Left cardiac atrium (tissue), 4 donors: ENCODE measurements around the gene PDE6A. TPM values are rescaled to one million over a fixed set of nuclear protein-coding genes. Genes with fewer than 3 reads are reported as not detected.
A peak's percentile ranks its signal among the peaks of the same experiment; 100 is the strongest.

ENCODE experiments used
- ATAC-seq, 2 donors: fragments of 200-7000 bp; cut with Tn5 transposase; one replicate each; pipeline ENCODE4 v1.9.1; 2020; ENCODE audit warnings: mild to moderate bottlenecking in 2 of 2, moderate library complexity in 2 of 2
- DNase-seq: peaks from one replicate; pipeline ENCODE4 v3.0.0-alpha.2; 2020
- intact Hi-C, 2 donors: fragments of 100-400 bp; cut with DNase I; formaldehyde crosslinking; loops; one replicate each; pipeline versions ENCODE4 v1.14.1 to v1.15.1; 2022 to 2023
- total RNA-seq, 2 donors: library from RNA; stranded (reverse); fragmentation: NEBNext Ultra II Directional; extraction: Animal tissue kit (Norgen Biotek cat#: 25700); gene quantifications; one replicate each; pipeline ENCODE4 v1.2.1, GENCODE V29; 2021
- donor health status: DM: no; HTN: yes; CAD: no.
- donor health status: DM: no; HTN: yes; CAD: no; lungs with severe emphysema.
- donor health status: DM: yes; HTN: yes; CAD: no.
- donor health status: Dilated cardiomyopathy.

Gene PDE6A
- total RNA-seq, 2 donors from 2014 or later = 0.16 TPM; not detected in 1

DNA sequence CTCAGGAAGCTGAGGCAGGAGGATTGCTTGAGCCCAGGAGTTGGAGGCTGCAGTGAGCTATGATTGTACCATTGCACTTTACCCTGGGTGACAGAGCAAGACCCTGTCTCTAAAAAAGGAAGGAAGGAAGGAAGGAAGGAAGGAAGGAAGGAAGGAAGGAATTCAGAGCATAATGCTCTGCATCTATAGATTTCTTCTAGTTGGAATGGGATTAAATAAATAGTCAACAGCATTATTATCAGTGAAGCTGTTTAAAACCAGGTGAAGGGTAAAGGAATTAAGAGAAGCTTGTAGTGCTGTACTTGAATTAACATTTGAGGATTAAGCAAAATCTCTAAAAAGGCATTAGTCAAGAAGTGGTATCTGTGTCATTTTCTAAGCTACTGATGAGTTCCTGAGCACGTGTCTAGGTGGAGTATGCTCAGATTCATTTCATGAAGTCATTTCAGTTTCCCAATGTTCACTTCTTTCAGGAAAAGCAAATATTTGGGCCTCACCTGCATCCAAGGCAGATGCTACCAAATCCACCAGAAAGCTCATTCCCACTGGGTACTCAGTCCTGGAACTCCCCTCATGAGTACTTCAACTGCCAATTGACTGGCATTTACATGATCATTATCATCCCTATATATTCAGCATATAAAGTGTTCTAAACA is 8.4 kb downstream of the PDE6A start:
- DNase-seq = no peak
- ATAC-seq = no peak
- intact Hi-C loops = no loop called here

DNA sequence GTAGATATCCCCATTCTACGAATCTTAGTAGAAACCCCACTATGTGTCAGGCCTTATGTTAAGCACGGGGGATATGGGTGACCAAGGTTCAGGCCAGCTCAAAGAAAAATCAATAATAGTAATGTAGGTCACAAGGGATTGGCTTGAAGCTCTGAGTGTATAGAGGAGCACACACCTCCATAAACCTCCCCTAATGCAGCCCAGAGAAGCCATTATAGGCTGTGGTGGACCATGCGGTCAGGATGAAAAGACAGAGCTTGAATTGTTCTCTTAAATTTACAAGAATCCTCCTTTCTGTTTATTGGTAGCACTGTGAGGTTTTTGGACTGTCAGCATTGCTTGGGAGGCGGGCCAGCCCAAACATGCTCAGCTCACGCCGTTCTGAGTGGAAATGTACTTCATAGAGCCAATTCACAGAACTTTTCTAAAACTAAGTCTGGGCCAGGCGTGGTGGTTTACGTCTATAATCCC is 9.1 kb downstream of the PDE6A start:
- ATAC-seq (no peak), DNase-seq (peak; percentile 28)
- intact Hi-C loops = no loop called here

DNA sequence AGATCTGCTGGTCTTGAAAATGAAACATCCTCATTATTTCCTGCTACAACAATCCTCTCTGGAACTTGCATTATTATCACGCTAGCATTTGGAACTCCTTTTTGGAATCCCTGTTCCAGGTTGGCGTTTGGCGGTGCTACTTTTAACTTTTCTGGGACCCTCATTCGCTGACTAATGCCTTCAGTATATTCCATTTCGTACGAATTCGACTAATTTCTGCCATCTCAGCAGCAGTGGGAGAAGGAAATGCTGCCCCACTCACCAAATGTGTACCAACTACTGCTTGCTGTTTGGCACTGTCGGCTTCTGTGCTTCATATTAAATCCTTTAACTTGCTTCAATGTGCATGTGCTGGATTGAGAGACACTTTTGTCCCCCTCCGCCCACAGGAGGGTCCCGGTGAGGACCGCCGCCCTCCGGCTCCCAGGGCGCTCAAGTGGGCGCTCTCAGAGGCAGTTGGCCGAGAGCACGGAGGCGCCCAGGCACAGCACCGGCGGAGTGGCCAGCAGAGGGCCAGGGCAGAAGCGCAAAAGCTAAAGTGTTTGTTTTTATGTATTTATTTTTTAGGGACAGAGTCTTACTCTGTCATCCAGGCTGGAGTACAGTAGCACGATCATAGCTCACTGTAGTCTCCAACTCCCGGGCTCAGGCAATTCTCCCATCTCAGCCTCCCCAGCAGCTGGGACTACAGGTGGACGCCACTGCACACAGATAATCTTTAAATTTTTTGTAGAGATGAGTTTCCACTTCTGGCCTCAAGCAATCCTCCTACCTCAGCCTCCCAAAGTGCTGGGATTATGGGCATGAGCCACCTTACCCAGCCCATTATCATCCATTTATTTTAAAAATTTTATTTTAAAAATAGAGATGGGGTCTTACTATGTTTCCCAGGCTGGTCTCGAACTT is 11.9 kb downstream of the PDE6A start:
- peak in 1 of 2 donors; percentile 53 for ATAC-seq
- intact Hi-C loops = no loop called here
- DNase-seq = no peak

DNA sequence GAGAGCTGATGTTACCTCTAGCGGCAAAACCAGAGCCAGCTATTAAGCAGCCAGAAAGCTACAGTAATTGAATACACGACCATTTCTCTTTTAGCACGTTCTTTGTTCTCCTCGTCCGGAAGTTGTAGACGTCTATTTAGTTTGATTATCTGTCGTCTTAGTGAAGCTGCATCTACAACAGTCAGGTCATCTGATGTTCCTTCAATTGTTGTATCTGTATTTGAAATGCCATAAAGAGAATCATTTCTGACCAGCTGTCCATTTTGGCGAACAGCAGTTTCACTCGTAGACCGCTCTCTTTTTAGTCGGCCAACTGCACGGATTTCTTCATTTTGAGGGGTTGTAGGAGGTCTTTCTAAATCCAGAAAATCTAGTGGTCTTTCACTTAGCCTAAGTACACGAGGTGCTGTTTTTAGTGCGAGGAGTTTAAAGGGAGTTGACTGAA is 12.6 kb downstream of the PDE6A start:
- no peak for DNase-seq
- intact Hi-C loops = no loop called here
- no peak for ATAC-seq

DNA sequence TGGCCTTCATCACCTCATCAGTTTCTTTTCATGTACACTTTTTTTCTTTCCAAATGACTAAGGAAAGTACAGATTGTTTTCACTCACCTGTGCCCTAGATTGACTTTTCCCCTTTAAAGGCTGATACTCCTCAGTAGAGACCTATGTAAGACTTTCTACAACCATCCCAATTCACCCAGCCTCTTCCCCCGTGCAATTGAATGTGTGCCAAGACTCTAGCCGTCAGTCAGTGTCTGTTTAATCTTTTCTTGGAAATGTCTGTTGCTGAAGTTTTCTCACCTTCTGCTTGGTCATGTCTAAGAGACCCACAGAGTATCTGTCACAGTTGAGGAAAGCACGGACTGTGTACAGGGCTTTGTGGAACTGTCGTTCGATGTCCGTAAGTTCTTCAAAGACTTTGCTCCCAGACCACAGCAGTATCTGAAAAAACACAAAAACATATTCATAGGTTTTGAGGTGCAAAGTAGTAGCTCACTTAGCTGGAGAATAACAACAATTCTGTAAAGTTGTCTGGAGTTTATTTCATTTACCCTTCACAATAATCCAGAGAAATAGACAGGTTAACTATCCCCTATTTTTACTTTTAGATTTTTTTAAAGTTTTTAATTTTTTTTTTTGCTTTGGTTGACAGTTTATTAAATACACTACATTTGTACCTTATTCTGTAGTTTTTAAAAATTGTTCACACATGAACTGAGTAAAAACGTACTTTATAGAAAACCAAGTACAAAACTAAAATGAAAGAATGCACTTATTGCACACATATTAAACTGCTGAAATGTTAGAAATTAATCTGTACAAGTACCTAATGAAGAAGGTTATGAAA is 13.6 kb downstream of the PDE6A start:
- intact Hi-C loops = no loop called here
- peak; percentile 14 to 73 for ATAC-seq
- DNase-seq = no peak

DNA sequence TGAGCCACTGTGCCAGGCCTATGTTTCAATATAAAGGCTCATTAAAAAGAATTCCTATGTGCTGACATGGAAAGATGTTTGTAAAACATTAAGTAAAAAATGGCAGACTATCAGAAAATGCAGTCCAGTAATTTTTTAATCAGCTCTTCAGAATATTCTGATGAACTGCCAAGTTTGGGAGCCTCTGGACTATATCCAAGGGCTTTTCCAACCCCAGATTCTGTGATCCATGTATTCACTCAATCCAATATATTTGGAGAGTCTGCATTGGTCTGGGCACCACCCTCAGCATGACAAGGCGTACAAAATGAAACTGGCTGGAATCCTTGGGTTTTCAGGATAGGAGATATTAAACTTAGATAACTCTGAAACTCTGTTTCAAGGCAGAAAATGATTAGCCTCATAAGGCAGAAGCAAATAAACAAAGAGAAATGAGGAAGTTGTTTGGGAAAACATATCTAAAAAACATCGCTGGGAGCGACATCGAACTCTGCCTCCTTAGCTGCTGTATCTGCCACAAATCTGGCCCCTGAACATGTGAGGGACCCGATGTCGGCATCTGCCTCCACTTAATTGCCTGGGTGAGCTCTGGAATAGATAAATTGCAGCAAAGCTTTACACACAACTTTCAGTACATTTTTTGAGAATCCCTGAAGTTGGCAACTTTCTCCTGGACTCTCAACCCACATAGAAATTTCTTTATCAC is 14.4 kb downstream of the PDE6A start:
- peak in 1 of 2 donors; percentile 54 for ATAC-seq
- no peak for DNase-seq
- intact Hi-C loops = no loop called here

DNA sequence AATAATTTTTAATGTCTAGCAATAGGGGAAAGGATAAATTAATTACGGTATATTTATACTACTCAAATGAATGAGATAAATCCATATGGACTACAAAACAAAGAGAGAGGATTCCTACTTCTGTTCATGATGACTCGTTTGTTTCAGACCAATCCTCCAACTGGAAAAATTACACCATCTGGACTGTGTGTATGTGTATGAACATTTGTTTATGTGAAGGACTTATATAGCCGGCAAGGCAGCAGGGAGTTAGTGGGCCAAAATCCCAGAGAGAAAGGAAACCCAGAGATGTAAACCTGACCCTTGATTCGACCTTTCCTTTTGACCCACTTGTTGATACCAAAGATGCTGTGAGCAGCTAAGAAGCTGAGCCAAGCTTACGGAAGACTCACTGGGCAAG is 20.1 kb downstream of the PDE6A start:
- no peak for ATAC-seq
- intact Hi-C loops = no loop called here
- no peak for DNase-seq

DNA sequence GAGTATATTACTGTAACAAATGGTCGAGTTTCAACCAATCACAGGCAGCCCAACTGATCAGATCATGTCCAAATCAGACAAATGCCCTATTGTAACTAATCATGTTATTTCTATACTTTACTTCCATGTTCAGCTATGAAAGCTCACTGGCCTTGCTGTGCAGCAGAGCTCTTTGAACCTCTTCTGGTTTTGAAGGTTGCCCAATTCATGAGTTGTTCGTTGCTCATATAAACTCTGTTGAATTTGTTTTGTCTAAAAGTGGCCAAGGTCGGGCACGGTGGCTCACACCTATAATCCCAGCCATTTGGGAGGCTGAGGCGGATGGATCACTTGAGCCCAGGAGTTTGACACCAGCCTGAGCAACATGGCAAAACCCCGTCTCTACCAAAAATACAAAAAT is 21.6 kb downstream of the PDE6A start:
- intact Hi-C loops = no loop called here
- ATAC-seq (no peak), DNase-seq (no peak)

DNA sequence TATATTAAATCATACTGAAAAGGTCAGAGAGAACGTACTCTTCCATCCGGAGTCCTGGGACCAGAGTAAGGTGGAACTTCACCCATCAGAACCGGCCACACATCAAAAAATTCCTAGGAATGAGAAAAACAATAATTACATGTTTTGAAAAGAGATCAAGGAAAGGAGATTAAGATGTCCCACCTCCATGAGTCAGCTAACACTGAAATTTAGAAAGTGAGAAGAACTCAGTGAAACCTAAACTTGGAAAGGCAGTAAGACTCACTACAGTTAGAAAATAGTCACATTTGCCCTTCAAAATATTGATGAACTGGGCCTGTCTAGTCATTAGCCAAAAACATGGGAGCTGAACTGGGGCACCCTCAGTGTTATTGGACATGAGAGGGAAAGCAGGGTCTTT is 23.0 kb downstream of the PDE6A start:
- DNase-seq = no peak
- ATAC-seq = no peak
- intact Hi-C loops = no loop called here

DNA sequence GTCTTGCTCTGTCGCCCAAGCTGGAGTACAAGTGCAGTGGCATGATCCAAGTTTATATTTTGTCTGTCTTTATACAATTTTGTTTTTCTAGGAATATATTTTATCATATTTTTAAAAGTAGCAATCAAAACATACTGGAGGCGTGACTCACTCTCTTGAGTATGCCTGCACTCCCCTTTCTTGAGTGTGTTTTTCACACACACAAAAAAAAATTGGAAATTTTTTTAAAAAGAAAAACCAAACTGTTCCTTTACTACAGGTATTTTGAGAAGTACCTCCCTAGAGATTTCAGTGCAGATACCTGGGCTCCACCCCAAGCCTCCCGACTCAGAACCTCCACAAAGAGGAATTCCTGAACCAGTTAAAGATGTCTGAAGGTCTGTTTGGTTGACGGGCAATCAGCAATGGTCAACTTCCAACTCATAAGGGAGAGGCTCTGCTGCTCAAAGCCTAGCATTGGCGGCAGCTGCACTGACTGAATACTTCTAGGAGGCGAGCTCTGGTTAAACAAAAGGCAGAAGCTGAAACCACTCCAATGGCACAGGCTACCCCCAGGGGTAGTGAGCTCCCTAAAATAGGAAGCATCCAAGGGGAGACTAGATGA is 27.4 kb downstream of the PDE6A start:
- ATAC-seq = peak in 1 of 2 donors; percentile 55
- no peak for DNase-seq
- intact Hi-C loops = no loop called here

DNA sequence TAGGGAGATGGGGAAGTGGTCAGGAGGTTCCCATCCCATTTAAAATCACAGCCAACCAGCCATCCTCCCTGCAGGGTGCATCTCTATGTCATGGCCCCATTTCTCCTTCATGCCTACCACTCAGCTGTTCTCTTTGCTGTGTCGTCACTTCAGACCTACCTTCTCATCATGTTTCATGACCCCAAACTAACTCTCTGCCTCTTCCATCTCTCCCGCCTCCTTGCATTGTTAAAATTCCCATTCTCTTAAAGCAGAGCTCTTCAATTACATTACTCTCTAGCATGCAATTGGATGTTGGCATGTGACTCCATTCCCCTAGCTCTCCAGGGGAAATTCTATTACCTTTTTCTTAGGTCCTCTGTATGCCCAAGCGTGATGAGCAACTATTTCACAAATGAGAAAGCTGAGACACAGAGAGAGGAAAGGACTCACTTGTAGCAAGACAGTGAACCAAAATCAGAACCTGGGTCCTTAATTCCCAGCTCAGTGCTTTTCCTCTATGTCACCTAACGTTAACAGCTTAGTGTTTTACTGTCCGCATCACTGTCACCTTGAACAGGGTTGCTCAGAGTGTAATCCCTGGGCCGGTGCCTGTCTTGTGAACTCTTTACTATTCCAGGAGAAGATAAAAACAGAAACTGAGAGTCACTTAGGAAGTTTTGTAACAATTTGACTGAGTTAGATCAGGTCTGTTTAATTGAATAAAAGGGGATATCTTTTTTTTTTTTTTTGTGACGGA is 28.1 kb downstream of the PDE6A start:
- intact Hi-C loops = no loop called here
- DNase-seq = no peak
- ATAC-seq = peak in 1 of 2 donors; percentile 44

DNA sequence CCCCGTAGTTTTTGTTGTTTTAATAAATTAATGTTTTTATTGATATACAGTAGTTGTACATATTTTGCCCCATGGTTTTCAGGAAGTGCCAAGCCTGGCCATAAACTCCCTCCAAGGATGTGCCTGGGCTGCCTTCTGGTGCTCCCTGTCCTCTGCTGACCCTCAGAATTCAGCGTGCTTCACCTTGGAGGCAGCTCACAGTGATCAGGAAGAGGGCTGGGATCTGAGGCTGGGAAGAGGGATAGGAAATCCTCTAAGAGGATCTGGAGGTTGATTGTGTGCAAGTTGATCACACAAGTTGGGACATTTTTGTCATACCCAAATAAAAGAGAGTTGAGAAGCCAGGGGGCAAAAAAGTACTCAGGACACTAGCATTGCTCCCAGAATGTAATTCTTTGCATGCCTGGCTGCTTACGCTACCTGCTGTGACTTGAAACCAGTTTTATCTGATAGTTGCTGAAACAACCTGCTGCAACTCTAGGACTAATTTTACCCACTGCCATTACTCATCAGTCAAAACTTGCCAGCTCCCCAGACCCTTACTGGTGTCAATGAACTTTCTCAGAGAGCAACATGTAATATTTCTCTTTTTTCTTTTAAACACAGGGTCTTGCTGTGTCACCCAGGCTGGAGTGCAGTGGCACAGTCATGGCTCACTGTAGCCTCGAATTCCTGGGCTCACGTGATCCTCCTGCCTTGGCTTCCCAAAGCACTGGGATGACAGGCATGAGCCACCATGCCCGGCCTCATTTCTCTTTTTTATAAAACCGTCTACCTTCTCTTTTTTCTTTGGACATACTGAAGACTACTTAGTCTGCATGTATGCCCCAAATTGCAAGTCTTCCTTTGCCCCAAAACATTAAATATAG is 29.0 kb downstream of the PDE6A start:
- intact Hi-C loops = no loop called here
- DNase-seq (no peak), ATAC-seq (no peak)

DNA sequence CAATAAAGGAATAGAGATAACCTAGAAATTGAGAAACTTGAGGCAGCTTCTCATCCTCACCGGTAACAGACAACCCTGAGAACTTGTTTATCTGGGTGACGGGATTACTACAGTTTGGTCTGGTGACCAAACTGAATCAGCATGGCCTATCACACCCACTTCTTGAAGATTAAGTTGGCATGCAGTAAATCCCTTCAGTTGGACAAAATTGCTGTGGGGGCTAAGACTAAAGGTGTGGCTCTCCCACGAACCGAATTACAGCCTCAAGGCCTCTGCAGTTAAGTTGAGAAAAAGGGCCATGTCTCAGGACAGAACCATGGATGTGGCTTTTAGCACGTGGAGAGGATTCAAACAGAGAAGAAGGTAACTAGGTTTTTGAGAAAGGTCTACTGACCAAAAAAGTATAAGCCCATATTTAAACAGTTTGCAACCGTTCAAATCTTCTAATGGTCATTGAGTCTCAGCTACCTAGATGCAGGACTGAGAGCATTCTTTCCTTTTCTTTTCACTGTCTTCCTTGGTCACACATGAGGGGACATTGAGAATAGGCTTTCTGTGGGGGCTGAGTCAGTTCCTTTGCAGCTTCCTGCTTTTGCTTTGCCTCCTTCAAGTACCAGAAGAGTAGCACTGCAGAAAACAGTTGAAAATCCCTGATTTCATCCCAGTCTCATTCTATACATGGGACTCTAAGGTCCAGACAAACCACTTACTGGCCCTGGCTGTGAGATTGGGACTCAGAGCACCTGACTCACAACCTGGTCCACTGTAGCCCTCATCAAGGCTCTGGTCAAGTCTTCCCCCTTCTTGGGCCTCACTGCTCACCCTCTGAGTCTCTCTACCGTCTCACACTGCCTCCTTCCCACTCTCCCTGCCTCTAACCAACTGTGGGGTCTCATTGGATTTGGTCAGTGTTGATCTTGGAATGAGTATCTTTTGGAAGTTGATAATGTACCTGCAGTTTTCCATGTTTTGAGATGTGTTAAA is 30.9 kb downstream of the PDE6A start:
- ATAC-seq (no peak), DNase-seq (no peak)
- intact Hi-C loops = no loop called here

DNA sequence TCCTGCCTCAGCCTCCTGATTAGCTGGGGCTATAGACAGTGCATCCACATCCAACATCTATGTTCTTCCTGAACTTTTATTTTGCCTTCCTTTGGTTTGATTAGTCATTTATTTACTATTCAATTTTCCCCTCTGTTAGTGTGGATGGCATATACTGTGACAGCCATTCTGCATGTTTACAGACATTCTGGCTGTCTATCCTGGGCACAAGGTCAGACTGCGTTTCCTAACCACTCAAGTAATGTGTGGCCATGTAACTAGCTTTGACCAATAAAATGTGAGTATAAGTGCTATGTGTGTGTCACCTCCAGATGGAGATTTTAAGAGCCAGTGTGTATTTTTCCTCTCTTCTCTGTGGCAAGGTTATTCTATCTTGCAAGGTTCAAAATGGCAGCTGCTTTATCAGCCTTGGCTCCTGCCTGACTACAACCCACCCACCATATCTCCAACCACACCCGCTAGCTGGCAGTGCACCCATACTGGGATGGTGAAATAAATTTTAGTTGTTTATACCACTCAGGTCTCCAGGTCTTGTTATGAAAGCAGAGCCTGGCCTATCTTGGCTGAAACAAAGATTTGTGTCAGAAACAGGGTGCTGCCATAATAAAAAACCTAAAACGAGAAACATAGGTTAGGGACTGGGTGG is 32.2 kb downstream of the PDE6A start:
- intact Hi-C loops = no loop called here
- DNase-seq (no peak), ATAC-seq (peak in 1 of 2 donors; percentile 81)

DNA sequence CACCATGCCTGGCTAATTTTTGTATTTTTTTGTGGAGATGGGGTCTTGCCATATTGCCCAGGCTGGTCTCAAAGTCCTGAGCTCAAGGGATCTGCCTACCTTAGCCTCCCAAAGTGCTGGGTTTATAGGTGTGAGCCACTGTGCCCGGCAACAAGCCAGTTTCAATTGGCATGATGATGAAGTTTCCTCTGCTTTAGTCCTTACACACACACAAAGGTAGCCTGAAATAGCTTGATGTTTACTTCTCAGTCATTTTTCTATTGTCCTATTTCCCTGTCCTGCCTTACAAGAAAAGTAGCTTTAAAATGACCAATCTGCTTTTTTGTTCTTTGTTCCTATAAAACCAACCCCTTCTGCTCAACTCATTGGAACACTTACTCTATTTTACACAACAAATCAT is 33.6 kb downstream of the PDE6A start:
- intact Hi-C loops = no loop called here
- no peak for DNase-seq
- no peak for ATAC-seq
